ENCODE measurements around the gene BTBD8.

The BTBD8 gene

DNA sequence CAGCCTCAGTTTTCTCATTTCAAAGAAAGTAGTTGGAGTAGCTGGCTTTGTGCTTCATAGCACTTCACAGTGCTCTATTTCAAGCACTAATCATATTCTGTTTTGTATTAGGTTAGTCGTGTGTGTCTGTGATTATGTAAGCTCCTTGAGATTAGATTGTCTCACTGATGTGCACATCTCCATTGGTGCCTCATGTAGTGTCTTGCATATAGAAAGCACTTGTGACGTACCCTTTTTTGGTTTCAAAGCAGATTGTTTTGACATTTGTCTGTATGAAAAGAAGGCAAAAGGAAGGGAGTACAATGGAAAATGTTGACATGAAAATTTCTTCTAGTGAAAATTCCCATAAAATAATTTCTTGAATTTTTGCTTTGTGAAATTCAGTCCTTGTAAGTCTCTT, 13.9 kb downstream of the BTBD8 start:
- no peak for DNase-seq (ENCODE audit: low read depth)

DNA sequence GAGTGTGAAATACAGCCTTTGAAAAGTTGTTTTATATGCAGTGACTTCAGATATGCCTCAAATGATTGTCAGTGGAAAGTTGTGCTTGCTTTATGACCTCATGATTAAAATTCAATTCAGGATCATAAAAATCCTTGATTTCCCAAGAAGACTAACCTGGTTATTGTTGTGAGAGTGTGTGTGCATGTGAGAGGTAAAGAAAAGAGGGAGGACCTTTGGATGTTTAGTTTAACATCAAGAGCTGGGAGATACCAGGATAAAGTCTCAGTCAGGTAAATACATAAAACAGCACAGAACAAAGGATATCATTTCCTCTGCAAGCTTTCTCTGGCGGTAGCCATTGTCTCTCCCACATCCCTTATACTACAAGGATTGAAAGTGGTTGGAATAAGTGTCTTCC, 14.4 kb downstream of the BTBD8 start:
- no peak for DNase-seq (ENCODE audit: low read depth)

DNA sequence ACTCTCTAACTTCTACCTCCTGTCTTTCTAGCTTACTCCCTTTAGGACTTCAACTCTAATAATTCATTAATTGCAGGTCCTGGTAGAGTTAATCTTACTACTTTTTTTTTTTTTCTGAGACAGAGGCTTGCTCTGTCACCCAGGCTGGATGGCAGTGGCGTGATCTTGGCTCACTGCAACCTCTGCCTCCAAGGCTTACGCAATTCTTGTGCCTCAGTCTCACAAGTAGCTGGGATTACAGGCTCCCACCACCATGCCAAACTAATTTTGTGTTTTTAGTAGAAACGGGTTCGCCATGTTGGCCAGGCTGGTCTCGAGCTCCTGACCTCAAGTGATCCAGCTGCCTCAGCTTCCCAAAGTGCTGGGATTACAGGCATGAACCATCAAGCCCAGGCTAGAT, 15.7 kb downstream of the BTBD8 start:
- DNase-seq (ENCODE audit: low read depth) = no peak

DNA sequence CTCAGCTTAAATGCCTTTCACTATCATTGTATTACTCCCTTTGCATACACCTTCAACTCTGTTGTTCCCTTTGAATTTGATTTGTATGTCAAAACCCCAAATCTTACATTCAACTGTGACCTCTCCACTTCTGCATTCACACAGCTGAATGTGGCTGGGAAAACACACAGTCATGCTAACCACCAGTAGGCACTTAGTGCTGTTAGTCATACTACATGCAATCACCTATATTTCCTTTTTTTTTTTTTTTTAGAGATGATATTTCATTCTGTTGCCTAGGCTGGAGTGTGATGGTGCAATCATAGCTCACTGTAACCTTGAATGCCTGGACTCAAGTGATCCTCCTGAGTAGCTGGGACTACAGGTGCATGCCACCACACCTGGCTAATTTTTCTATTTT, 16.2 kb downstream of the BTBD8 start:
- DNase-seq (ENCODE audit: low read depth) = no peak

DNA sequence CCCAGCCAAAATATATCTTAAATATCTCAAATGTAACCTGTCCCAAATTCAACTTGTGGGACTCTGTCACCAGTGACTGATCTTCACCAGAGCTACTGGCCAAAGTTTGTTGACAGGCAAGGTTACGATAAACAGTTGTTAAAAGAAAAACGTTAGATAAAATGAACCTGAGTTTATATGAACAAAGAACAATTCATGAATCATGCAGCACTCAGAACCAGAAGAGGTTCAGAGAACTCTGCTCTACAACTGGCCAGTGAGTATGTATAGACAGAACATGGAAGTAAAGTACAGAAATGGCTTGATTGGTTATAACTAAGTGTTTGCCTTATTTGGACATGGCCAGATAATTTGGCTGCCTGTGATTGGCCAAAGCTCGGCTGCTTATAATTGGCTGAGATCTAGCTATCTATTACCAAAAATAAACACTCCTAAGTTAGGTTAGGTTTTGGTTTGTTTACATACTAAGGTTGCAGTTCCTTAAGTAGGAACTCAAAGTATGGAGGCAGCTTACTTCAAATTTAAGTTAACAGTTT, 25.5 kb downstream of the BTBD8 start:
- no peak for DNase-seq (ENCODE audit: low read depth)

DNA sequence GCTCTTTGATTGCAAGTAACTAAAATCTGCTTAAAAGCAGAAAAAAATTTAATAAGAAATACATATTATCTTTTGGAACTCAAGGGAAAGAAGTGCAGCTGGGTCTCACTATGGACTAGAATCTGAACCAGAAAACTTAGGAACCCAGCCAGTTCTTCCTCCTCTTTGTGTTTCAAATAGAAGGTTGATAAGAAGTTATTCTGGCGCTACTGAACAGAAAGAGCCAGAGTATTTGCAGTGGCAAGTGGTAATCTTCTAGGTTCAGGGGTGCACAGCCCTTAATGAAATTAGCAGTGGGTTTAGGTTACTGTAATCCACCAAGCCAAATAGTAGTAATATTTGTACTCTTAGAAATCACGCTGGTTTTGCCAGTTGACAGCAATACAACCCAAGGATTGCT, 28.5 kb downstream of the BTBD8 start:
- no peak for DNase-seq (ENCODE audit: low read depth)

DNA sequence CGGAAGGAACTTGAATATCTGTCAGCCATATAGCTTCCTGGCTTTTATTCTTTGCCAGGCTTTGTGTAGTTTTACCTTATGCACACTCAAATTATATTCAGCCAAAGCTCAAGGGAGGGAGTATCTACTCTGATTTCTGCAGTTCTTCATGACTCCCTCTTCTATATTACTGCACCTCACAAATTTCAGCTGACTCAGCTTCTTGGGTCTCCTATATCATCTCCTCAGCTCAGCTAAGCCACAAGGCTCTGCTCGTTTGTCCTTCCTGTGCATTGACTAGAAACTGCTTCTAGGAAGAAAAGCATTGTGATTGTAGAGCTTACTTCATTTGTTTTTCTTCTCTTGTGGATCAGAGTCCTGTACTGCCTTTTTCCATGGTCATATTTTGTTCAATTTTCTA, 37.4 kb downstream of the BTBD8 start:
- DNase-seq (ENCODE audit: low read depth) = no peak

DNA sequence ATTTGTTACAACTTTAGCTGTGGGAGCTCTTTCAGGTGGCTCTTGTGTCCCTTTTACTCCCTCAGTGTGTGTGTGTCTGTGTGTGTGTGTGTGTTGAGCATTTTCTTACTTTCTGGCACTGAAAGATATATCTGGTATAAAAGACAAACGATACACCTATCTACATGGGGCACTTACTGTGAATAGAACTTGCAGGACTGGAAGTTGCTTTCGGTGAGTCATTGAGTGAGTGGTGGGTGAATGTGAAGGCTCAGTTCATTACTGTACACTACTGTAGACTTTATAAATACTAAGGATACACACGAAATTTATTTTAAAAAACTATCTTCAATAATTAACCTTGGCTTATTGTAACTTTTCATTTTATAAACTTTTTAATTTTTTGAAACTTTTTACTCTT, 38.7 kb downstream of the BTBD8 start:
- no peak for DNase-seq (ENCODE audit: low read depth)

DNA sequence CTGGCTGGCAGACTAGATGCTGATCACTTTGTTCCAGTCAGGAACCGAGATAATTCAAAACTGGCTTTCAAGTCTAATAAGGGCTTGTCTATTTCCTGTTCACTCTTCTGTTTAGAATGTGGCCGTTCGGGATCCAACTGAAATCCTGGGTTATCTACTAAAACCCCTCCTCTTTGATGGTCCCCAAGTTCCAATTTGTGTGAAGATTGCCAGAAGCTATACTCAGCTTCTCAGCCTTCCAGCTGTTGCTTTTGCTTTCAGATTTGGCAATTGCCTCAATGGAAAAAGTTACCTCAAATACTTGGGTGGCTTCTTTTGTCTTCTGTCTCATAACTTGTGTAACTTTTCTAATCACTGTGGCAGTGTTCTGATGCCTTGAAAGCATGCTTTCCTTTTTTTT, 43.7 kb downstream of the BTBD8 start:
- DNase-seq (ENCODE audit: low read depth) = no peak

DNA sequence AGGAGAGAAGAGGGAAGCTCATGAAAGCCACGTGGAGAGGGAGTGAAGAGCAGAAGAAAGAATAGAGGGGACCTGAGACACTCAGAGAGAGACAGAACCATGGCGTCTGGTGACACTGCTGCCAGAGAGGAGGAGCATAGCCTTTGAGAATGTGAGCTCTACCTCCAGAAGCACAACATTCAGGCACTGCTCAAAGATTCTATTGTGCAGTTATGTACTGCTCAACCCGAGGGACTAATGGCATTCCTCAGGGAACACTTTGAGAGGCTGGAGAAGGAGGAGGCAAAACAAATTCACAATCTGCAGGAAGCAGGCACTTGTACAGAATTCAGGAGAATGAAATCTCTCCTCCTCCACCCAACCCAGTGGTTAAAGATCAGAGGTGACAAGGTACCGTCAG, 45.1 kb downstream of the BTBD8 start:
- DNase-seq (ENCODE audit: low read depth) = no peak

DNA sequence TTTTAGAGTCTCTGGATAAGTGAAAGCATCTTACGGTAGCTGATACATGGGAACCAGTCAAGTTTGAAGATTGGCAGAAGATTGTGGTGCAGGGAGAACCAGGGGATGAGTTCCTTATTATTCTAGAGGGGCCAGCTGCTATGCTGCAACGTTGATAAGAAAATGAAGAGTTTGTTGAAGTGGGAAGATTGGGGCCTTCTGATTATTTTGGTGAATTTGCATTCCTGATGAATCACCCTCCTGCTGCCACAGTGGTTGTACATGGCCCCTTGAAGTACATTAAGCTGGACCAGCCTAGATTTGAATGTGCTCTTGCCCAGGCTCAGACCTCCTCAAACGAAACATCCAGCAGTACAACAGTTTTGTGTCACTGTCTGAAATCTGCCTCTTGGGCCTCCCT, 45.9 kb downstream of the BTBD8 start:
- DNase-seq (ENCODE audit: low read depth) = no peak

DNA sequence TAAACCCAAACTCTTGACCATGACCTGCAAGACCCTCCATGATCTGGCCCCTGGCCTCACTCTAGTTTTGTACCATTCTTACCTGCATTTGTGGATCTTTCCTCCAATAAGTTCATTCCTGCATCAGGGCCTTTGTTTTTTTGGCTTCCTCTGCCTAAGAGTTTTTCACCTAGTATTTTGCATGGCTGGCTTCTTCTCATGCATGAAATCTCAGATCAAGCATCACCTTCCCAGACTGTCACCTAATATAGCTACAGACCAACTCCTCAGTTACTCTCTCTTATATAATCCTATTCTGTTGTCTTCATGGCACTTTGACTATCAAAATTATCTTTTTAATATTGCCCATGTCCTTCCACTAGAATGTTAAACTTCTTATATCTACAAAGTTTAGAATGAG, 54.2 kb downstream of the BTBD8 start:
- no peak for DNase-seq (ENCODE audit: low read depth)

DNA sequence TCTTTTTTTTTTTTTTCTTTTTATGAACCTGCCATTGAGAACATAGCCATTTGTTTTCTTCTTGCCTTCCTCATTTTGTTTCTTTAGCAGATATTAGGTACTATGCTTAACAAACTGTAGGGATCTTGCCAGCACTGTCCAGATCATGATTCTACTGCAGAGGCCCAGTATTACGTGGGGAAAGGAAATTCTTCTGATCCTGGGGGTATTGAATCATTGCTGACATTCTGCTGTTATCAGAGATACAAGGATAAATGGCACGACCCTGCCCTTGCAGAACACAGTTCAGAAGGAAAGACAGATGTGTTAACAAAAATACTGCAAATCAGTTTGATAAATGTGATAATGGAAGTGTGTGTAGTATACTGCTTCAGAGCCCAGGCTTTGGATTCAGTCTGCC, 56.2 kb downstream of the BTBD8 start:
- no peak for DNase-seq (ENCODE audit: low read depth)

DNA sequence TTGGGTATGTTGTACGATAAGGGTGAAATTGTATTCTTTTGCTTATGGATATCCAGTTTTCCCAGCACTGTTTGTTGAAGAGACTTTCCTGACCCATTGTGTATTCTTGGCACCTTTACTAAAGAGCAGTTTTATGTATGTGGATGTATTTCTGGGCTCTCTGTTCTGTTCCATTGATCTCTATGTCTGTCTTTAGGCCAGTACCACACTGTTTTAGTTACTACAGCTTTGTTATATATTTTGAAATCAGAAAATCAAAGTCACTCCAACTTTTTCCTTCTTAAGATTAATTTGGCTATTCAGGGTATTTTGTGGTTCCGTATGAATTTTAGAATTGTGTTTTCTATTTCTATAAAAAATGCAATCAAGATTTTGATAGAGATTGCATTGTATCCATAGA, 74.8 kb downstream of the BTBD8 start:
- DNase-seq (ENCODE audit: low read depth) = no peak

DNA sequence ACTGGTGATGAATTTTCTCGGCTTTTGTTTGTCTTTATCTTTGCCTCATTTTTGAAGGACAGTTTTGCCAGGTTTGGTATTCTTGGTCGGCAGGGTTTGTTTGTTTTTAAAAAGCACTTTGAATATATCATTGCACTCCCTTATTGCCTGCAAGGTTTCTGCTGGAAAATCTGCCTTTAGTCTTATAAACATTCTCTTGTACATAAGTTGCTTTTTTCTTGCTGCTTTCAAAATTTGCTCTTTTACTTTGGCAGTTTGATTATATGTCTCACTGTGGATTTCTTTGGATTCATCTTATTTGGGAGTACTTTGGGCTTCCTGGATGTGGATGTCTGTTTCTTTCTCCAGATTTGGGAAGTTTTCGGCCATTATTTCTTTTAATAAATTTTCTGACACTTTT, 79.4 kb downstream of the BTBD8 start:
- DNase-seq (ENCODE audit: low read depth) = no peak

DNA sequence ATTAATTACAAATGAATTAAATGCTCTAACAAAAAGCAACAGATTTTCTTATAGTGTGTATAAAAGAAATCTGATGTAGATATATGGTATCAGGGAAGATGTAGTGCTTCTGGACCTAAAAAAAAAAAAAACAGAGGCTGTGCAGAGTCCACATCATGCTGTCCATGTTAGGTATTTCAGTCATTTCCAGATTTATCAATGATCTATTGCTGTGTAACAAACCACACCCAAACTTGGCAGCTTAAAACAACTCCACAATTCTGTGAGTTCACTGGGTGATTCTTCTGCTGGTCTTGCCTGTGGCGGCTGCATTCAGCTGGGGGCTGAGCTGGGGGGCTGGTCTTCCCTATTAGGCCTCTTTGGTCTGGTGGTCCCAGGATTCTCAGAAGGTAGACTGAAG, 85.2 kb downstream of the BTBD8 start:
- DNase-seq (ENCODE audit: low read depth) = no peak

DNA sequence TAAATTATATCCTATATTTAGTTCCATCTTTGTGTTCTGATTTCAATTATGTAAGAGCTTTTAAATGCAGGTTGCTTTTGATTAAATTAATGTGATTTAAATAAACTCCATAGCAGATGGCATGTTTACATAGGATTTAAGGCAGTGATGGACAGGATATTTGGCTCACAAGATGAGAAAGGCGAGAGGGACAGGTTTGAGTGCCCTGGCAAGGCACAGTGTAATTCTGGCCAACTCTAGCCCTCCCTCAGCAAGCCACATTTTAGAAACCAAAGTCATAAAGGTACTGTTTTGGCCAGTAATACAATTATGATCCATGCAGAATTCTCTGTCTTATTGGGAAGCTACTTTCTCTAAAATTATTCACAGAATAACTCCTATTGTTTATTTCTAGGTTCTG, 87.0 kb downstream of the BTBD8 start:
- DNase-seq (ENCODE audit: low read depth) = no peak

DNA sequence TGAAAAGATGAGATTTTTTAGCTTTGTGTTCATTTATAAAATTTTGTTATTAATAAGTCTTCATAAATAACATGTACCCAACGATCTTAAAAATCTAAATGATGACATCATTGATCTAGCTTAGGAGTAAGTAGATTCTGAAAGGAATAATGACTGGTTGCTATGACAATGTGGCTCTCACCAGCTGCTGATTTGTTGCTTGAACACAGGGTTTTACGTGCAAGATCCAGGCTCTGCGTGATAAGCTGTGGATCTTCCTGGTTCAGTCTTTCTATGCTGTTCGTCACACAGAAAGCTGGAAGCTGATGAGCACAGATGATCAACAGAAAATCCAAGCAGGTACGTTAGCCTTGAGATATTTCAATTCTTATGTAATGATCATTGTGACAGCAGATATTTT, 88.5 kb downstream of the BTBD8 start:
- DNase-seq (ENCODE audit: low read depth) = no peak

DNA sequence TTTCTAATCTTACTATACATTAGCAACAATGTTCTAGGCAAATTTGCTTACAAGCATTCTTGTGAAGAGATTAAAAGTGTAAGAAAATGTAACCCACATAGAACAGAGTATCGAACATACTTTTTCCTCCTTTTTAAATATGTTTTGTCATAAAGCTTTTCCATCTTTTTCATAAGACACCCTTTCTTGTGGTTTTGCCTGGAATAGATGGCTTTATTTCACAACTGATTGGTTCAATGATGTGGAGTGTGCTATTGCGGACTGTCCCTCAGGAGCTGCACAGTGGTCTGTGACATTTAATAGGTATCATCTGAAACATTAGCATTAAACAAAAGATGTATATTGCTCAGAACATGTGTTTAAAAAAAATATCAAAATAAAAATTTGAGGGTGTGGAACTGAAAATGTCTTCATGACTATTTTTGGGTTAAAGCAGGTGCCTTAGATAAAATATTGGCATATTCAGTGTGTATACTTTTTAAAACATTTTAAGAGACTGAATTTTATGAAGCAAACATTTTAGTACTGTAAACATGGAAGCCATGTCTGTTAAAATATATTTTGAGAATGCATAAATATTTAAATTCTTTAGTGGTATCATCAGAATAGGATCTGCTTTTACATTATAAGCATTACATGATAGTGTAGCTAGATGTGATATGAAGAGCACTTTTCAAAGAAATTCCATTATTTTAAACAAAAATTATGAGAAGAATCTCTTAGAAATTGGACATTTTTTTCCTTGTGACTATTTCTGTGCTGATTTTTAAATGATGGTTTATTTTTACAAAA, 89.3 kb downstream of the BTBD8 start:
- no peak for DNase-seq (ENCODE audit: low read depth)

DNA sequence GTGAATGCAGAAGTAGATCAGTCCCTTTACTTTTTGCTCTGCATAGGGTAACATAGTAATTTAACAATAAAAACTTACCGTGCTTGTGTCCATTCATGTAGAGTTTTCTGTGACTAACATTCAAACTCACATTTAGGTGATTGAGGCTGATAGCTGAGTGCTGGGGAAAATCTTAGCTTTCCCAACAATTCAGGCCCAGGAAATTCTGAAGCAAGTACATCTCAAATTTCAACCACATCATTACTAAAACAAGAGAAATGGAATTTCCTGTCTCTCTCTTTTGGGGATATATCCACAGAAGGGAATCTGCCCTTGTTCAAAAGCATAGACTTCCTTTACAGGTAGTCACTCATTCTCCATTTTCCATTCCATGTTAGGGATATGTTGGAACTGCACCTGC, 104.5 kb downstream of the BTBD8 start:
- DNase-seq (ENCODE audit: low read depth) = no peak

DNA sequence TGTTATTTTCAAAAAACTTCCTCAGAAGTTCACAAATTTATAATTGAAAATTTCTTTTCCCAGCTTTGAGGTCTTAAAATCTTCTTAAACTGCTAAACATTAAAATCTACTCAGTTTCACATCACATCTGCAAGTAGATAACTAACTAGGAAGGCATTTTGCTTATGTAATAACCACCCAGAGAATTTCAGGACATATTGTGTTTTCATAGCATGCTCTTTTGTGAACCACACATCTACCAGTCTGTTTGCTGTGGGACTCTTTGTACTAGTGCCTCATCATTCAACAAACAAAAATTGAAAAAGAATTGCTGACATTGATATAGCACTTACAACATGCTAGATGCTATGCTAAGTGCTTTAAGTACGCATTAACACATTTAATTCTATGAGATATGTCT, 105.9 kb downstream of the BTBD8 start:
- DNase-seq (ENCODE audit: low read depth) = no peak

DNA sequence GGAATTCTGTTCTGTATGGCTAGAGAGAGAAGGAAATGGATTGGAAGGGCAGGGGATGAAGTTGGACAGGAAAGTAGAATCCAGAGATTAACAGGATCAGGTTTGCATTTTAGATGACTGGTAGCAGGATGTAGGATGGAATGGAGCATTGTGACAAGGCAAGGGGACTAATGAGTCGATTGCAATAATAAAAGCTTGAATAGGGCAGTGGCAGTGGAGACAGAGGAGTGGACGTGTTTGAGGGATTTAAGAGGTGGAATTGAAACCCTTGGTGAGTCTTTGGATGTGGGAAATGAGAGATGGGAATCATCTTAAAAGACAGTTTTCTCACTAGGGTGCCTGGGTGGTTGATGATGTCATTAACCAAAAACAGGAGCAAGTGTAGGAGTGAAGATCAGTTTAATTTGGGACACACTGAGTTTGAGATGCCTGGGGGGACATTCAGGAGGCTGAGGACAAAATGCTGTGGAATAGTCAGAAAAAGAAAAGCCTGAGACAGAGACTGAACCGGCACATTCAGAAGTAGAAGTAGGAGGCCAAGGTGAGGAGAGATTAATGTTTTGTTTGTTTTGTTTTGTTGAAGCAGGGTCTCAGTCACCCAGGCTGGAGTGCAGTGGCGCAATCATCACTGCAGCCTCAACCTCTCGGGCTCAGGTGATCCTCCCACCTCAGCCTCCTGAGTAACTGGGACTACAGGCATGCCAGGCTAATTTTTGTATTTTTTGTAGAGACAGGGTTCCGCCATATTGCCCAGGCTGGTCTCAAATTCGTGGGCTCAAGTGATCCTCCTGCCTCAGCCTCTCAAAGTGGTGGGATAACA, 108.5 kb downstream of the BTBD8 start:
- no peak for DNase-seq (ENCODE audit: low read depth)

DNA sequence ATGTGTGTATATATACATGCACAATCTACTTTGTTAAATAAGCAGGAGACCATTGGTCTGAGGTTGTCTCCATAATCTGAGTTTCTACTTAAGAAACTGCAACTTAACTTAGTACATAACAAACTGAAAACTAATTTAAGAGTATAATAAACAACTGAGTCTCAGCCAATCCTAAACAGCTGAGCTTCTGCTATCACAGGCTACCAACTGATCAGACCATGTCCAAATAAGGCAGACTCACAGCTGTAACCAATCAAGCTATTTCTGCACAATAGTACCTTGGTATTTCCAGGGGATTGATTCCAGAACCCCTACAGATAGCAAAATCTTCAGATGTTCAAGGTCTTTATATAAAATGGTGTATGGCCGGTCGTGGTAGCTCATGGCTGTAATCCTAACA, 111.6 kb downstream of the BTBD8 start:
- DNase-seq (ENCODE audit: low read depth) = no peak

DNA sequence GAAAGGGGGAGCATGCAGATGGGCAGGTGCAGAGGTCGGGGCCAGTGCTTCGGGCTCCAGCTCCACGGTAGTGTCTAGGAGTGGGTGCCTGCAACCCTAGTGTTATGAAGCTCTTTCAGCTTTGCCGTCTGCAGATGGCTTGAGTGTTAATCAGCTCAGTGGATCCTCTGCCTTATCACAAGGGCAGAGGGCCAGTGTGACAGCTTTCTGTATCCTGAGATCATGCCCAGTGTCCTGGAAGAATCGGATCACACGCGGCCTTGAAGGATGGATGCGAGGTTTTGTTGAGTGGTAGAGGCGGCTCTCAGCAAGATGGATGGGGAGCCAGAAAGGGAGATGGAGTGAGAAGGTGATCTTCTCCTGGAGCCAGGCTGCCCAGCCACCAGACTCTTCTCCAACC, 112.1 kb downstream of the BTBD8 start:
- DNase-seq (ENCODE audit: low read depth) = no peak

Measured in activated T-cell treated with anti-CD3 and anti-CD28 coated beads for 1 hour (primary cell).